OCI-LY7 (cell line): Measurements from ENCODE around the gene TNFRSF25. TPM values are rescaled to one million over a fixed set of nuclear protein-coding genes. Genes with fewer than 3 reads are reported as not detected.

Experiments used
- BruUV-seq: library from RNA; stranded (reverse); fragments of 400-500 nt; replicated peaks from 2 replicates; lab custom pipeline; 2021; lab: Mats Ljungman, UMichigan
- CTCF ChIA-PET: fragments of 300-600 bp; sonication (Branson Sonifier 250); formaldehyde crosslinking; loops from one replicate; lab custom pipeline; 2022; ENCODE audit warnings: antibody characterized with exemption; ENCODE audit not compliant: unreplicated experiment; lab: Charles Lee
- POLR2A ChIA-PET: fragments of 300-600 bp; sonication (Branson Sonifier 250); formaldehyde crosslinking; loops from one replicate; lab custom pipeline; 2022; ENCODE audit warnings: antibody characterized with exemption; lab: Charles Lee
- DNase-seq: peaks from one replicate; pipeline ENCODE4 v3.0.0-alpha.2; 2015; ENCODE audit warnings: low spot score
- H2AFZ ChIP-seq: fragments of 200-600 bp; sonication (generic), shearing (Covaris generic); 2 replicates; pipeline ENCODE4 v1.6.1; 2014; ENCODE audit warnings: mild to moderate bottlenecking, antibody characterized with exemption, low read length, moderate library complexity
- H3K27ac ChIP-seq: fragments of 200-600 bp; sonication (generic); 2 replicates; pipeline ENCODE4 v1.5.1; 2014; ENCODE audit warnings: mixed run types, low read depth, mild to moderate bottlenecking, moderate library complexity, low read length, inconsistent platforms; ENCODE audit not compliant: poor library complexity, severe bottlenecking
- H3K36me3 ChIP-seq: fragments of 200-600 bp; sonication (generic); 2 replicates; pipeline ENCODE4 v1.6.1; 2014; ENCODE audit warnings: mild to moderate bottlenecking, antibody characterized with exemption, low read length, moderate library complexity, mixed read lengths; ENCODE audit not compliant: insufficient read depth
- H3K4me1 ChIP-seq: fragments of 200-600 bp; sonication (generic); 2 replicates; pipeline ENCODE4 v1.5.1; 2014; ENCODE audit warnings: mild to moderate bottlenecking, low read length; ENCODE audit not compliant: insufficient read depth, poor library complexity, severe bottlenecking
- H3K4me2 ChIP-seq: fragments of 200-600 bp; sonication (generic); 2 replicates; pipeline ENCODE4 v1.6.1; 2014; ENCODE audit warnings: mild to moderate bottlenecking, low read length
- H3K4me3 ChIP-seq: fragments of 200-600 bp; sonication (generic); 2 replicates; pipeline ENCODE4 v1.5.1; 2014; ENCODE audit warnings: mild to moderate bottlenecking, low read depth, low read length; ENCODE audit not compliant: poor library complexity, severe bottlenecking
- H3K79me2 ChIP-seq: fragments of 200-600 bp; sonication (generic); 2 replicates; pipeline ENCODE4 v1.6.1; 2016; ENCODE audit warnings: low read depth, mild to moderate bottlenecking, low read length, moderate library complexity, mixed read lengths; ENCODE audit not compliant: insufficient read depth
- H3K9me2 ChIP-seq: fragments of 200-600 bp; sonication (generic); 2 replicates; pipeline ENCODE4 v1.6.1; 2016; ENCODE audit warnings: mild to moderate bottlenecking, low read length, mixed read lengths; ENCODE audit not compliant: insufficient read depth
- H3K9me3 ChIP-seq: fragments of 200-600 bp; sonication (generic); 2 replicates; pipeline ENCODE4 v1.6.1; 2014; ENCODE audit warnings: mild to moderate bottlenecking, mixed run types, low read length, mixed read lengths
- H4K20me1 ChIP-seq: fragments of 200-600 bp; sonication (generic); 2 replicates; pipeline ENCODE4 v1.6.1; 2014; ENCODE audit warnings: mild to moderate bottlenecking, antibody characterized with exemption, low read length, moderate library complexity, mixed read lengths; ENCODE audit not compliant: insufficient read depth
- CTCF ChIP-seq: fragments of 200-600 bp; sonication (generic); conservative IDR thresholded peaks from 2 replicates; pipeline ENCODE4 v1.5.1; 2014; ENCODE audit warnings: mild to moderate bottlenecking, antibody characterized with exemption, low read length, moderate library complexity, mixed read lengths
- EZH2phosphoT487 ChIP-seq: fragments of 200-600 bp; sonication (generic); IDR thresholded peaks from 2 replicates; pipeline ENCODE4 v1.6.1; 2018; ENCODE audit warnings: low read depth, borderline replicate concordance, mild to moderate bottlenecking, mixed run types, antibody characterized with exemption, low read length, moderate library complexity, mixed read lengths
- intact Hi-C: fragments of 100-400 bp; cut with micrococcal nuclease; formaldehyde crosslinking; loops from one replicate; pipeline ENCODE4 v1.10.0; 2022; ENCODE audit not compliant: unreplicated experiment
- total RNA-seq, 2 experiments: library from RNA; depleted of rRNA in 1 of 2; stranded (reverse); fragments of >200 nt in 1 of 2; shearing (Covaris generic) in 1 of 2; gene quantifications; 2 replicates each; pipeline ENCODE4 v1.2.3, GENCODE V29; 2014 to 2022

The TNFRSF25 gene
- total RNA-seq, 2 experiments from 2014 or later, result 1.7 to 2.8 TPM

- BruUV-seq, result no TSS peak
- no peak overlapping the region for H3K4me2 ChIP-seq
- no peak overlapping the region for H2AFZ ChIP-seq
- H3K4me3 ChIP-seq, result no peak overlapping the region
- intact Hi-C loops, result no loop called here
- no peaks in the 10 kb centered on the region for H3K36me3 ChIP-seq
- H3K79me2 ChIP-seq, result no peaks in the 10 kb centered on the region
- no peaks in the 10 kb centered on the region for H3K9me3 ChIP-seq
- POLR2A ChIA-PET, result interaction anchor here (0.6 kb wide), 1 partner anchor 220 kb away, joined by 6 read pairs; no protein-coding TSS in a partner anchor
- no peaks in the 10 kb centered on the region; the same call in 1 of the 2 replicates for H4K20me1 ChIP-seq
- H3K4me1 ChIP-seq, result no peaks in the 10 kb centered on the region
- no peaks in the 10 kb centered on the region for H3K9me2 ChIP-seq
- DNase-seq, result no peak
- CTCF ChIA-PET, result no interaction called here
- TF ChIP-seq CTCF (no peak), EZH2phosphoT487 (no peak)
- H3K27ac ChIP-seq, result no peak overlapping the region
These were observed 41.1 kb upstream of the TNFRSF25 start for GRCh38 chr1:6507037-6507428.

GRCh38 chr1:6506210-6507036 lies 40.5 kb upstream of the TNFRSF25 start:
- Histone ChIP-seq H3K4me1 (no peaks in the 10 kb centered on the region), H4K20me1 (no peaks in the 10 kb centered on the region; the same call in 1 of the 2 replicates), H3K36me3 (no peaks in the 10 kb centered on the region), H3K4me3 (no peak overlapping the region), H3K27ac (no peak overlapping the region), H3K9me2 (no peaks in the 10 kb centered on the region), H2AFZ (no peak overlapping the region), H3K9me3 (no peaks in the 10 kb centered on the region), H3K4me2 (no peak overlapping the region), H3K79me2 (no peaks in the 10 kb centered on the region)
- TF ChIP-seq EZH2phosphoT487 (no peak), CTCF (no peak)
- ChIA-PET POLR2A (interaction anchor here (0.6 kb wide), 1 partner anchor 219 kb away, joined by 6 read pairs; no protein-coding TSS in a partner anchor), CTCF (no interaction called here)
- intact Hi-C loops, result no loop called here
- DNase-seq, result no peak
- no TSS peak for BruUV-seq
